Measurements from ENCODE around the gene DNAI4. TPM values are rescaled to one million over a fixed set of nuclear protein-coding genes. Genes with fewer than 3 reads are reported as not detected.

Gene DNAI4
- total RNA-seq (2012; rRNA removed): 1.6 and 1.7 TPM in 2 replicates
- polyA plus RNA-seq (2012; rRNA removed): 0.63 and 0.72 TPM in 2 replicates
- polyA plus RNA-seq (2012; cell fraction: cytosol; rRNA removed): 0.24 and 0.44 TPM in 2 replicates
- polyA plus RNA-seq (2012; cell fraction: nucleus; rRNA removed; ENCODE audit: low replicate concordance): 0.11 and 0.68 TPM in 2 replicates
- Bru-seq, nascent RNA: percentile 41 among the genes with signal in this experiment
- BruChase-seq, experiment 1, labeled RNA remaining after a 6-hour chase: percentile 53 among the genes with signal in this experiment
- BruChase-seq, experiment 2, labeled RNA remaining after a 2-hour chase: percentile 55 among the genes with signal in this experiment
- long read RNA-seq, partial matches to known transcripts: 0 of 1 reads
- long read RNA-seq, other reads (novel, unspliced or antisense): 1 of 1 reads

GRCh38 chr1:66924756-66925557 lies at the start of gene DNAI4, which contains the start of gene MIER1:
TSS of gene DNAI4 (minus strand) at chr1:66924856. CDS start at chr1:66924831, 25 bp downstream.
TSS of gene MIER1 (plus strand) at chr1:66924990. CDS start at chr1:66925029, 39 bp downstream.
- TF ChIP-seq MAZ (IDR thresholded peaks at IDR 0.05; ENCODE audit: borderline replicate concordance, low read depth, low read length) (peak; percentile 84), MAFK (IDR thresholded peaks at IDR 0.05; ENCODE audit: low read depth, low read length) (no peak), USF2 (IDR thresholded peaks at IDR 0.05; ENCODE audit: low read depth, low read length) (peak; percentile 62), POLR2A (IDR thresholded peaks at IDR 0.05; ENCODE audit: low read depth, low read length) (peak; percentile 63), BHLHE40 (IDR thresholded peaks at IDR 0.05; ENCODE audit: low read depth, low read length) (peak; percentile 28; the same call in 1 of the 2 replicates), CTCF (conservative IDR thresholded peaks at IDR 0.05; ENCODE audit: low read depth, low read length) (peak; percentile 5; the same call in 1 of the 2 replicates), MXI1 (IDR thresholded peaks at IDR 0.05; ENCODE audit: borderline replicate concordance, low read depth, low read length) (peak; percentile 83), ELK1 (IDR thresholded peaks at IDR 0.05; ENCODE audit: borderline replicate concordance, low read depth, low read length) (no peak), RAD21 (IDR thresholded peaks at IDR 0.05; ENCODE audit: low read length) (no peak)
- H2BK15ac ChIP-seq (ENCODE audit: low read depth, low read length): peak within 1 kb of the TSS; percentile 35; the same call in 1 of the 3 replicates
- H2BK5ac ChIP-seq (ENCODE audit: low read depth, low read length, poor library complexity, severe bottlenecking): peak within 1 kb of the TSS; percentile 95
- BruUV-seq (replicated peaks): TSS peak; percentile 40
- peak within 1 kb of the TSS; percentile 99 for H3K23ac ChIP-seq (ENCODE audit: low read depth, low read length)
- peak within 1 kb of the TSS; percentile 96 for H3K4me2 ChIP-seq (ENCODE audit: low read depth, low read length)
- peak within 1 kb of the TSS; percentile 96 for H3K14ac ChIP-seq (replicated peaks; ENCODE audit: low read depth, low read length)
- no peaks in the 10 kb centered on the region for H3K9me3 ChIP-seq (ENCODE audit: control insufficient read depth, insufficient read depth, low read length)
- H3K4me1 ChIP-seq (ENCODE audit: control insufficient read depth, insufficient read depth, low read length): no peaks in the 10 kb centered on the region
- H4K20me1 ChIP-seq (ENCODE audit: insufficient read depth, low read length): peaks cover 4% of the 10 kb centered on the region
- H3K4me3 ChIP-seq (ENCODE audit: insufficient read depth, low read depth, low read length): peak within 1 kb of the TSS; percentile 64
- H4K5ac ChIP-seq (ENCODE audit: low read depth, low read length): peak within 1 kb of the TSS; percentile 65
- peak within 1 kb of the TSS; percentile 92 for H2AK9ac ChIP-seq (replicated peaks; ENCODE audit: low read depth, low read length, poor library complexity)
- peak within 1 kb of the TSS; percentile 25 to 100; a peak in 3 of 4 replicates for H4K8ac ChIP-seq (ENCODE audit: low read depth in 2 of 2, low read length in 2 of 2)
- H3K79me1 ChIP-seq (ENCODE audit: low read depth in 1 of 2, low read length in 2 of 2): peaks cover 13 to 34% of the 10 kb centered on the region in 2 experiments
- peak within 1 kb of the TSS; percentile 100 for H2AFZ ChIP-seq (replicated peaks; ENCODE audit: low read length, poor library complexity)
- in situ Hi-C loops (cut with MboI; ENCODE audit: low sequenced_read_pairs): loop anchor here (25.0 kb wide), 2 partner anchors 388 to 1113 kb away; partner anchors contain the start of gene SGIP1
- peak within 1 kb of the TSS; percentile 89 for H3K56ac ChIP-seq (ENCODE audit: extremely low read depth, insufficient read depth, low read length)
- no peaks in the 10 kb centered on the region for H3K36me3 ChIP-seq (ENCODE audit: control insufficient read depth, insufficient read depth, low read length)
- ChIA-PET POLR2A (ENCODE audit: unreplicated experiment) (interaction anchor here (0.6 to 1.1 kb wide), 5 partner anchors 18 to 171 kb away, joined by 3 to 8 read pairs (median 3); no protein-coding TSS in a partner anchor), CTCF (interaction anchor here (0.8 to 2.2 kb wide), 6 partner anchors 10 to 224 kb away, joined by 3 to 8 read pairs (median 3); no protein-coding TSS in a partner anchor)
- peak within 1 kb of the TSS; percentile 54; the same call in 1 of the 2 replicates for H2BK20ac ChIP-seq (ENCODE audit: low read depth, low read length)
- peak within 1 kb of the TSS; percentile 85 for H3K9ac ChIP-seq (ENCODE audit: low read depth, low read length)
- peak within 1 kb of the TSS; percentile 53 for H3K18ac ChIP-seq (ENCODE audit: low read depth, low read length)
- no peaks in the 10 kb centered on the region for H3K27me3 ChIP-seq (ENCODE audit: control insufficient read depth, insufficient read depth, low read length)
- H3K9me1 ChIP-seq (ENCODE audit: insufficient read depth, low read length): no peaks in the 10 kb centered on the region
- 0% methylated on average over 15 of the region's 64 CpGs; no CpG with 5 or more reads in 1 of the 2 experiments for WGBS, 2 experiments (ENCODE audit: extremely low coverage in 2 of 2, insufficient read length in 1 of 2)
- peak; percentile 96 for ATAC-seq (ENCODE audit: low read depth)
- H3K4ac ChIP-seq (ENCODE audit: low read depth, low read length): peak within 1 kb of the TSS; percentile 96
- H2BK120ac ChIP-seq (ENCODE audit: low read depth, low read length): peak within 1 kb of the TSS; percentile 70
- intact Hi-C loops (cut with micrococcal nuclease): loop anchor here (5.0 kb wide), 1 partner anchor 158 kb away; no protein-coding TSS in a partner anchor
- peak within 1 kb of the TSS; percentile 92 for H3K27ac ChIP-seq (ENCODE audit: insufficient read depth, low read length)
- H2AK5ac ChIP-seq (ENCODE audit: low read depth, low read length): peak within 1 kb of the TSS; percentile 63
- peak; percentile 98 for DNase-seq
- peak within 1 kb of the TSS; percentile 94 for H4K91ac ChIP-seq (ENCODE audit: insufficient read depth, low read depth, low read length)
- dilution Hi-C loops (cut with HindIII; ENCODE audit: low sequenced_read_pairs, unreplicated experiment): no loop called here

All from IMR-90 (cell line).